ENCODE results near the gene SCO2. TPM values are rescaled to one million over a fixed set of nuclear protein-coding genes. Genes with fewer than 3 reads are reported as not detected.

The SCO2 gene
- total RNA-seq, 1 experiment from 2014 or later, result 7.0 TPM

DNA sequence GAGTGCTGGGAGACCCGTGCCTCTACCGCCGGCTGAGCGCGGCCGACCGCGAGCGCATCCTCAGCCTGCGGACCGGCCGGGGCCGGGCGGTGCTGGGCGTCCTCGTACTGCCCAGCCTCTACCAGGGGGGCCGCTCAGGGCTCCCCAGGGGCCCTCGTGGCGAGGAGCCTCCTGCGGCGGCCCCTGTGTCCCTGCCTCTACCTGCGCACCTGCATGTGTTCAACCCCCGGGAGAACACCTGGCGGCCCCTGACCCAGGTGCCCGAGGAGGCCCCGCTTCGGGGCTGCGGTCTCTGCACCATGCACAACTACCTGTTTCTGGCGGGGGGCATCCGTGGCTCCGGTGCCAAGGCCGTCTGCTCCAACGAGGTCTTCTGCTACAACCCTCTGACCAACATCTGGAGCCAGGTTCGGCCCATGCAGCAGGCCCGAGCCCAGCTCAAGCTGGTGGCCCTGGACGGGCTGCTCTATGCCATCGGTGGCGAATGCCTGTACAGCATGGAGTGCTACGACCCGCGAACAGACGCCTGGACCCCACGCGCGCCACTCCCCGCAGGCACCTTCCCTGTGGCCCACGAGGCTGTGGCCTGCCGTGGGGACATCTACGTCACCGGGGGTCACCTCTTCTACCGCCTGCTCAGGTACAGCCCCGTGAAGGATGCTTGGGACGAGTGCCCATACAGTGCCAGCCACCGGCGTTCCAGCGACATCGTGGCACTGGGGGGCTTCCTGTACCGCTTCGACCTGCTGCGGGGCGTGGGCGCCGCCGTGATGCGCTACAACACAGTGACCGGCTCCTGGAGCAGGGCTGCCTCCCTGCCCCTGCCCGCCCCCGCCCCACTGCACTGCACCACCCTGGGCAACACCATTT lies 23.8 kb upstream of the SCO2 start:
- H3K36me3 ChIP-seq (ENCODE audit: control insufficient read depth in 1 of 2, insufficient read depth in 2 of 2, low read length in 2 of 2), result no peaks in the 10 kb centered on the region
- ChIA-PET POLR2A (no interaction called here), RAD21 (ENCODE audit: low non-redundant PET in 1 of 2, low total read pairs in 2 of 2, uncharacterized antibody in 2 of 2, unreplicated experiment in 2 of 2) (no interaction called here), CTCF (no interaction called here)
- no peak overlapping the region for H2AFZ ChIP-seq (ENCODE audit: low read depth, low read length, poor library complexity, severe bottlenecking)
- H3K9me3 ChIP-seq (ENCODE audit: control insufficient read depth in 1 of 2, insufficient read depth in 1 of 2, low read depth in 1 of 2, low read length in 2 of 2), result no peaks in the 10 kb centered on the region
- intact Hi-C loops (cut with micrococcal nuclease), result no loop called here
- H3K27me3 ChIP-seq (ENCODE audit: insufficient read depth, low read length), result no peaks in the 10 kb centered on the region
- H3K79me2 ChIP-seq (ENCODE audit: insufficient read depth, low read length), result no peaks in the 10 kb centered on the region
- no peaks in the 10 kb centered on the region for H3K9me2 ChIP-seq (ENCODE audit: insufficient read depth)
- H4K20me1 ChIP-seq (ENCODE audit: insufficient read depth), result no peaks in the 10 kb centered on the region
- H3K4me2 ChIP-seq (ENCODE audit: low read length), result no peak overlapping the region
- H3K4me3 ChIP-seq (replicated peaks in 1 of 2; ENCODE audit: low read depth in 1 of 2, low read length in 2 of 2), result no peak overlapping the region
- ATAC-seq (no peak), DNase-seq (ENCODE audit: low read depth, low spot score) (no peak)
- H3K27ac ChIP-seq (ENCODE audit: low read depth, low read length), result no peak overlapping the region
- peaks cover 4 to 10% of the 10 kb centered on the region in 2 experiments; a peak in 3 of 4 replicates for H3K4me1 ChIP-seq (ENCODE audit: control insufficient read depth in 1 of 2, insufficient read depth in 2 of 2, low read length in 2 of 2)
- H3K9ac ChIP-seq (ENCODE audit: low read length), result no peak overlapping the region
- BruUV-seq (replicated peaks), result no TSS peak
- no peak for TF ChIP-seq RAD21 (IDR thresholded peaks at IDR 0.05; ENCODE audit: low read depth)
- no peak for TF ChIP-seq EGR1 (IDR thresholded peaks at IDR 0.05; ENCODE audit: low read depth)
- TF ChIP-seq EZH2 (IDR thresholded peaks at IDR 0.05), result no peak
- TF ChIP-seq, protein P1, sequence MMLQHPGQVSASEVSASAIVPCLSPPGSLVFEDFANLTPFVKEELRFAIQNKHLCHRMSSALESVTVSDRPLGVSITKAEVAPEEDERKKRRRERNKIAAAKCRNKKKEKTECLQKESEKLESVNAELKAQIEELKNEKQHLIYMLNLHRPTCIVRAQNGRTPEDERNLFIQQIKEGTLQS (IDR thresholded peaks at IDR 0.05), result no peak
- no peak for TF ChIP-seq SP1 (IDR thresholded peaks at IDR 0.05; ENCODE audit: low read depth)
- no peak for TF ChIP-seq ZNF274 (IDR thresholded peaks at IDR 0.05; ENCODE audit: low read depth, low read length)
- TF ChIP-seq EZH2phosphoT487 (IDR thresholded peaks at IDR 0.05; ENCODE audit: borderline replicate concordance), result no peak
- TF ChIP-seq, protein P2, sequence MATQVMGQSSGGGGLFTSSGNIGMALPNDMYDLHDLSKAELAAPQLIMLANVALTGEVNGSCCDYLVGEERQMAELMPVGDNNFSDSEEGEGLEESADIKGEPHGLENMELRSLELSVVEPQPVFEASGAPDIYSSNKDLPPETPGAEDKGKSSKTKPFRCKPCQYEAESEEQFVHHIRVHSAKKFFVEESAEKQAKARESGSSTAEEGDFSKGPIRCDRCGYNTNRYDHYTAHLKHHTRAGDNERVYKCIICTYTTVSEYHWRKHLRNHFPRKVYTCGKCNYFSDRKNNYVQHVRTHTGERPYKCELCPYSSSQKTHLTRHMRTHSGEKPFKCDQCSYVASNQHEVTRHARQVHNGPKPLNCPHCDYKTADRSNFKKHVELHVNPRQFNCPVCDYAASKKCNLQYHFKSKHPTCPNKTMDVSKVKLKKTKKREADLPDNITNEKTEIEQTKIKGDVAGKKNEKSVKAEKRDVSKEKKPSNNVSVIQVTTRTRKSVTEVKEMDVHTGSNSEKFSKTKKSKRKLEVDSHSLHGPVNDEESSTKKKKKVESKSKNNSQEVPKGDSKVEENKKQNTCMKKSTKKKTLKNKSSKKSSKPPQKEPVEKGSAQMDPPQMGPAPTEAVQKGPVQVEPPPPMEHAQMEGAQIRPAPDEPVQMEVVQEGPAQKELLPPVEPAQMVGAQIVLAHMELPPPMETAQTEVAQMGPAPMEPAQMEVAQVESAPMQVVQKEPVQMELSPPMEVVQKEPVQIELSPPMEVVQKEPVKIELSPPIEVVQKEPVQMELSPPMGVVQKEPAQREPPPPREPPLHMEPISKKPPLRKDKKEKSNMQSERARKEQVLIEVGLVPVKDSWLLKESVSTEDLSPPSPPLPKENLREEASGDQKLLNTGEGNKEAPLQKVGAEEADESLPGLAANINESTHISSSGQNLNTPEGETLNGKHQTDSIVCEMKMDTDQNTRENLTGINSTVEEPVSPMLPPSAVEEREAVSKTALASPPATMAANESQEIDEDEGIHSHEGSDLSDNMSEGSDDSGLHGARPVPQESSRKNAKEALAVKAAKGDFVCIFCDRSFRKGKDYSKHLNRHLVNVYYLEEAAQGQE (IDR thresholded peaks at IDR 0.05; ENCODE audit: low read depth), result no peak
- TF ChIP-seq POLR2AphosphoS5 (IDR thresholded peaks at IDR 0.05; ENCODE audit: low read depth, low read length), result no peak
- no peak for TF ChIP-seq CEBPB (IDR thresholded peaks at IDR 0.05; ENCODE audit: low read depth)
- no peak for TF ChIP-seq POLR2A (IDR thresholded peaks at IDR 0.05; ENCODE audit: borderline replicate concordance, extremely low read depth, insufficient read depth, insufficient read length)

Measured in HCT116 (cell line).